Measurements from ENCODE around the gene IRS2.

Gene IRS2

GRCh38 chr13:109807345-109807744 lies 21.0 kb upstream of the IRS2 start:
- in situ Hi-C loops (cut with HindIII; ENCODE audit: low sequenced_read_pairs): no loop called here

GRCh38 chr13:109804654-109805053 lies 18.3 kb upstream of the IRS2 start:
- in situ Hi-C loops (cut with HindIII; ENCODE audit: low sequenced_read_pairs): no loop called here

GRCh38 chr13:109803825-109804224 lies 17.4 kb upstream of the IRS2 start:
- in situ Hi-C loops (cut with HindIII; ENCODE audit: low sequenced_read_pairs): no loop called here

GRCh38 chr13:109802936-109803335 lies 16.6 kb upstream of the IRS2 start:
- in situ Hi-C loops (cut with HindIII; ENCODE audit: low sequenced_read_pairs): no loop called here

GRCh38 chr13:109795011-109795410 lies 8.6 kb upstream of the IRS2 start:
- in situ Hi-C loops (cut with HindIII; ENCODE audit: low sequenced_read_pairs): no loop called here

GRCh38 chr13:109794095-109794494 lies 7.7 kb upstream of the IRS2 start:
- in situ Hi-C loops (cut with HindIII; ENCODE audit: low sequenced_read_pairs): no loop called here

- in situ Hi-C loops (cut with HindIII; ENCODE audit: low sequenced_read_pairs): no loop called here
Observed at GRCh38 chr13:109792416-109793059, 6.2 kb upstream of the IRS2 start.

GRCh38 chr13:109790942-109791605 lies 4.7 kb upstream of the IRS2 start:
- in situ Hi-C loops (cut with HindIII; ENCODE audit: low sequenced_read_pairs): no loop called here

GRCh38 chr13:109790086-109790485 lies 3.7 kb upstream of the IRS2 start:
- in situ Hi-C loops (cut with HindIII; ENCODE audit: low sequenced_read_pairs): no loop called here

GRCh38 chr13:109789262-109789661 lies 2.9 kb upstream of the IRS2 start:
- in situ Hi-C loops (cut with HindIII; ENCODE audit: low sequenced_read_pairs): no loop called here

- in situ Hi-C loops (cut with HindIII; ENCODE audit: low sequenced_read_pairs): no loop called here
Observed at GRCh38 chr13:109788372-109789111, 2.2 kb upstream of the IRS2 start.

- in situ Hi-C loops (cut with HindIII; ENCODE audit: low sequenced_read_pairs): no loop called here
Observed at GRCh38 chr13:109787135-109787954, 962 bp upstream of the IRS2 start.

GRCh38 chr13:109785892-109786450 lies 412 bp downstream of the IRS2 start:
- in situ Hi-C loops (cut with HindIII; ENCODE audit: low sequenced_read_pairs): no loop called here

GRCh38 chr13:109785141-109785891 lies 1.1 kb downstream of the IRS2 start:
- in situ Hi-C loops (cut with HindIII; ENCODE audit: low sequenced_read_pairs): no loop called here

- in situ Hi-C loops (cut with HindIII; ENCODE audit: low sequenced_read_pairs): no loop called here
Observed at GRCh38 chr13:109784590-109785140, 1.7 kb downstream of the IRS2 start.

- in situ Hi-C loops (cut with HindIII; ENCODE audit: low sequenced_read_pairs): no loop called here
Observed at GRCh38 chr13:109783815-109784589, 2.4 kb downstream of the IRS2 start.

GRCh38 chr13:109783447-109783814 lies 3.0 kb downstream of the IRS2 start:
- in situ Hi-C loops (cut with HindIII; ENCODE audit: low sequenced_read_pairs): no loop called here

GRCh38 chr13:109782823-109783431 lies 3.5 kb downstream of the IRS2 start:
- in situ Hi-C loops (cut with HindIII; ENCODE audit: low sequenced_read_pairs): no loop called here
